DMS114 treated with DMSO at 0.1 percent for 48 hours (cell line): ENCODE measurements around the gene ATP9B.

Experiments used
- DNase-seq: peaks from one replicate; lab custom pipeline; 2025; ENCODE audit not compliant: unreplicated experiment; lab: John Stamatoyannopoulos, UW

The ATP9B gene

GRCh38 chr18:79195716-79196683, 126.8 kb downstream of the ATP9B start:
- no peak for DNase-seq

GRCh38 chr18:79197531-79197930, 128.3 kb downstream of the ATP9B start:
- no peak for DNase-seq

GRCh38 chr18:79199691-79200374, 130.6 kb downstream of the ATP9B start:
- DNase-seq: no peak

GRCh38 chr18:79200546-79201268, 131.5 kb downstream of the ATP9B start:
- DNase-seq: no peak

GRCh38 chr18:79203017-79203605, 133.9 kb downstream of the ATP9B start:
- no peak for DNase-seq

GRCh38 chr18:79204889-79205807, 136.0 kb downstream of the ATP9B start:
- no peak for DNase-seq

GRCh38 chr18:79206444-79206843, 137.2 kb downstream of the ATP9B start:
- no peak for DNase-seq

- no peak for DNase-seq
These were observed 139.7 kb downstream of the ATP9B start for GRCh38 chr18:79208906-79209305.

GRCh38 chr18:79210002-79210910, 141.1 kb downstream of the ATP9B start:
- no peak for DNase-seq

- no peak for DNase-seq
These were observed 142.7 kb downstream of the ATP9B start for GRCh38 chr18:79211844-79212243.

GRCh38 chr18:79214056-79214455, 144.9 kb downstream of the ATP9B start:
- no peak for DNase-seq

- DNase-seq: no peak
These were observed 147.0 kb downstream of the ATP9B start for GRCh38 chr18:79216176-79216575.

GRCh38 chr18:79217979-79218604, 148.9 kb downstream of the ATP9B start:
- no peak for DNase-seq

- DNase-seq: no peak
These were observed 149.5 kb downstream of the ATP9B start for GRCh38 chr18:79218605-79219190.

- no peak for DNase-seq
These were observed 151.9 kb downstream of the ATP9B start for GRCh38 chr18:79221136-79221535.

- no peak for DNase-seq
These were observed 153.6 kb downstream of the ATP9B start for GRCh38 chr18:79222790-79223189.

GRCh38 chr18:79223431-79223830, 154.2 kb downstream of the ATP9B start:
- DNase-seq: no peak

- DNase-seq: no peak
These were observed 155.2 kb downstream of the ATP9B start for GRCh38 chr18:79224381-79224780.
